Skeletal muscle tissue (tissue), 4 donors: ENCODE data around the gene ABCA1. TPM values are rescaled to one million over a fixed set of nuclear protein-coding genes. Genes with fewer than 3 reads are reported as not detected.
"Not testable (repeated sequence)": the region's sequence is repeated elsewhere in the genome, so short reads cannot be mapped to it uniquely, and the experiment has no call there.

Source experiments
- H3K27ac ChIP-seq: one replicate; pipeline ENCODE4 v1.7.0; 2013; ENCODE audit warnings: mild to moderate bottlenecking, low read depth, low read length, inconsistent platforms
- H3K27me3 ChIP-seq, 3 donors: one replicate each; pipeline ENCODE4 v1.7.0; 2013; ENCODE audit warnings: low read length in 3 of 3; ENCODE audit not compliant: control insufficient read depth in 3 of 3, insufficient read depth in 3 of 3
- H3K36me3 ChIP-seq, 3 donors: one replicate each; pipeline ENCODE4 v1.7.0; 2013; ENCODE audit warnings: low read length in 3 of 3; ENCODE audit not compliant: control insufficient read depth in 3 of 3, insufficient read depth in 3 of 3
- H3K4me1 ChIP-seq, 3 donors: one replicate each; pipeline ENCODE4 v1.7.0; 2013; ENCODE audit warnings: low read length in 3 of 3, mild to moderate bottlenecking in 3 of 3; ENCODE audit not compliant: control insufficient read depth in 3 of 3, insufficient read depth in 3 of 3
- H3K4me3 ChIP-seq, 3 donors: one replicate each; pipeline ENCODE4 v1.7.0; 2013; ENCODE audit warnings: low read length in 3 of 3
- H3K9ac ChIP-seq, 3 donors: one replicate each; pipeline ENCODE4 v1.7.0; 2013; ENCODE audit warnings: low read length in 3 of 3, mild to moderate bottlenecking in 3 of 3, moderate library complexity in 2 of 3, low read depth in 1 of 3
- H3K9me3 ChIP-seq, 3 donors: one replicate each; pipeline ENCODE4 v1.7.0; 2013; ENCODE audit warnings: low read length in 3 of 3; ENCODE audit not compliant: control insufficient read depth in 3 of 3
- total RNA-seq: library from RNA; depleted of rRNA; stranded (reverse); fragments of >200 nt; gene quantifications from one replicate; pipeline ENCODE4 v1.2.3, GENCODE V29; 2014
- donor health status: Osteomylitis.

Gene ABCA1
- total RNA-seq, 1 donor from 2014 or later = 33.9 TPM

- Histone ChIP-seq H3K36me3 (peaks cover 0 to 40% (median 26%) of the 10 kb centered on the region in 3 donors), H3K4me1 (peaks cover 33 to 81% (median 45%) of the 10 kb centered on the region in 3 donors)
- H3K9ac ChIP-seq, H3K4me3 ChIP-seq, H3K27me3 ChIP-seq, H3K9me3 ChIP-seq, H3K27ac ChIP-seq: not testable (repeated sequence)
Measured at GRCh38 chr9:104898376-104898775, 29.6 kb downstream of the ABCA1 start.

- Histone ChIP-seq H3K4me1 (peaks cover 31 to 68% (median 46%) of the 10 kb centered on the region in 3 donors), H3K27ac (no peak overlapping the region)
Measured at GRCh38 chr9:104896131-104896530, 31.8 kb downstream of the ABCA1 start.

GRCh38 chr9:104895572-104895971 is 32.4 kb downstream of the ABCA1 start:
- H3K27ac ChIP-seq = no peak overlapping the region
- H3K36me3 ChIP-seq = peaks cover 0 to 21% (median 15%) of the 10 kb centered on the region in 3 donors
- H3K9ac ChIP-seq = no peak overlapping the region
- H3K27me3 ChIP-seq = no peaks in the 10 kb centered on the region
- H3K4me1 ChIP-seq = peaks cover 29 to 68% (median 42%) of the 10 kb centered on the region in 3 donors
- H3K4me3 ChIP-seq = no peak overlapping the region
- no peaks in the 10 kb centered on the region for H3K9me3 ChIP-seq

More at GRCh38 chr9:104896131-104896530, 31.8 kb downstream of the ABCA1 start:
- Histone ChIP-seq H3K4me3 (no peak overlapping the region), H3K9me3 (no peaks in the 10 kb centered on the region), H3K27me3 (no peaks in the 10 kb centered on the region), H3K9ac (no peak overlapping the region), H3K36me3 (peaks cover 0 to 26% (median 16%) of the 10 kb centered on the region in 3 donors)

- peaks cover 6 to 29% (median 29%) of the 10 kb centered on the region in 3 donors for H3K36me3 ChIP-seq
- H3K4me3 ChIP-seq = no peak overlapping the region
- H3K4me1 ChIP-seq = peaks cover 33 to 61% (median 42%) of the 10 kb centered on the region in 3 donors
- no peaks in the 10 kb centered on the region for H3K9me3 ChIP-seq
- no peaks in the 10 kb centered on the region for H3K27me3 ChIP-seq
- no peak overlapping the region for H3K27ac ChIP-seq
- no peak overlapping the region for H3K9ac ChIP-seq
Measured at GRCh38 chr9:104892701-104893100, 35.3 kb downstream of the ABCA1 start.

GRCh38 chr9:104890433-104890770 is 37.6 kb downstream of the ABCA1 start:
- no peak overlapping the region for H3K27ac ChIP-seq
- peaks cover 14 to 50% (median 49%) of the 10 kb centered on the region in 3 donors for H3K36me3 ChIP-seq
- H3K9ac ChIP-seq = no peak overlapping the region
- no peaks in the 10 kb centered on the region for H3K27me3 ChIP-seq
- H3K4me1 ChIP-seq = peaks cover 30 to 55% (median 38%) of the 10 kb centered on the region in 3 donors
- H3K9me3 ChIP-seq = no peaks in the 10 kb centered on the region
- no peak overlapping the region for H3K4me3 ChIP-seq

- Histone ChIP-seq H3K36me3 (peaks cover 37 to 80% (median 78%) of the 10 kb centered on the region in 3 donors), H3K27me3 (no peaks in the 10 kb centered on the region), H3K9me3 (no peaks in the 10 kb centered on the region), H3K9ac (no peak overlapping the region), H3K4me1 (peaks cover 27 to 52% (median 31%) of the 10 kb centered on the region in 3 donors), H3K27ac (no peak overlapping the region), H3K4me3 (no peak overlapping the region)
Measured at GRCh38 chr9:104885818-104886709, 41.9 kb downstream of the ABCA1 start.

GRCh38 chr9:104883169-104883568 is 44.8 kb downstream of the ABCA1 start:
- H3K9me3 ChIP-seq = no peaks in the 10 kb centered on the region
- peaks cover 46 to 78% (median 77%) of the 10 kb centered on the region in 3 donors for H3K36me3 ChIP-seq
- H3K27ac ChIP-seq = no peak overlapping the region
- peaks cover 16 to 34% (median 17%) of the 10 kb centered on the region in 3 donors for H3K4me1 ChIP-seq
- no peak overlapping the region for H3K4me3 ChIP-seq
- no peak overlapping the region for H3K9ac ChIP-seq
- no peaks in the 10 kb centered on the region for H3K27me3 ChIP-seq

GRCh38 chr9:104882566-104882965 is 45.4 kb downstream of the ABCA1 start:
- Histone ChIP-seq H3K36me3 (peaks cover 45 to 79% (median 78%) of the 10 kb centered on the region in 3 donors), H3K9me3 (no peaks in the 10 kb centered on the region), H3K27ac (no peak overlapping the region), H3K4me1 (peaks cover 16 to 34% (median 17%) of the 10 kb centered on the region in 3 donors), H3K4me3 (no peak overlapping the region), H3K27me3 (no peaks in the 10 kb centered on the region), H3K9ac (no peak overlapping the region)

- Histone ChIP-seq H3K9me3 (no peaks in the 10 kb centered on the region), H3K4me3 (no peak overlapping the region), H3K27me3 (no peaks in the 10 kb centered on the region), H3K9ac (no peak overlapping the region), H3K4me1 (peaks cover 16 to 34% (median 17%) of the 10 kb centered on the region in 3 donors), H3K36me3 (peaks cover 45 to 79% (median 78%) of the 10 kb centered on the region in 3 donors), H3K27ac (no peak overlapping the region)
Measured at GRCh38 chr9:104882086-104882485, 45.9 kb downstream of the ABCA1 start.
